CD4-positive, alpha-beta T cell treated with Interleukin-2 at 100 ng/mL for 4 hours (primary cell): Measurements from ENCODE around the gene PAPSS2.

Experiments
- DNase-seq: peaks from one replicate; pipeline ENCODE4 v3.0.0-alpha.2; 2020; ENCODE audit warnings: low spot score

The PAPSS2 gene

DNA sequence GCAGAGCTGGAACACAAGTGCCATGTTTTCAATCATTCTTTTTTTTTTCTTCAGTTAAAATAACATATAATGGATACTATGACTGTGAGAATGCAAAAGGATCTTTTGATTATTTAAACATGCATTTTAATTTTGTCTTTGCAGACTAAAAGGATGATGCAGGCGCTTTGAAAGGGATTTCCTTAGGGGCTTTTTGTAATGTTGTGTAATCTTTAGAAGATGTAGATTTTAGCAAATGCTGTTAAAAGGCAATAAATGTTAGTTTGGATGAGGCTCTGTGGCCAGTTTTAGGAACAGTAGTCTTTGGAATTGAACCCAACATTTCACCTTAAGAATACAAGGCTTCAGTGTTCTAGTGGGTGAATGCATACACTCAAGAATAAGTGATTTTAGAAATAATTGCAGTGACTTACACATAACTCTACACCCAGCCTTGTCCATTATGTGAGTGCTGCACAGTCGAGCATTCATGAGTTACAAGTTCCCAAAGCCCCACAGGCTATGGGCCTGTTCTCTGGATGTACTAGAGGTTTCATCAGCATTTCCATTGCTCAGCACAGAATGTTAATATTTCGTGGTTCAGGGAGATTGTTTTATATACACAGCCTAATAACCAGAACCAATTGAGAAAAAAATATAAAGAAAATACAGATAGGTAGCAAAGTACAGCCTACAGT is 11.6 kb downstream of the PAPSS2 start:
- DNase-seq, result no peak

- DNase-seq, result no peak
These were observed 12.9 kb downstream of the PAPSS2 start for GRCh38 chr10:87672551-87672950.

GRCh38 chr10:87674943-87675342 is 15.3 kb downstream of the PAPSS2 start:
- DNase-seq, result no peak

DNA sequence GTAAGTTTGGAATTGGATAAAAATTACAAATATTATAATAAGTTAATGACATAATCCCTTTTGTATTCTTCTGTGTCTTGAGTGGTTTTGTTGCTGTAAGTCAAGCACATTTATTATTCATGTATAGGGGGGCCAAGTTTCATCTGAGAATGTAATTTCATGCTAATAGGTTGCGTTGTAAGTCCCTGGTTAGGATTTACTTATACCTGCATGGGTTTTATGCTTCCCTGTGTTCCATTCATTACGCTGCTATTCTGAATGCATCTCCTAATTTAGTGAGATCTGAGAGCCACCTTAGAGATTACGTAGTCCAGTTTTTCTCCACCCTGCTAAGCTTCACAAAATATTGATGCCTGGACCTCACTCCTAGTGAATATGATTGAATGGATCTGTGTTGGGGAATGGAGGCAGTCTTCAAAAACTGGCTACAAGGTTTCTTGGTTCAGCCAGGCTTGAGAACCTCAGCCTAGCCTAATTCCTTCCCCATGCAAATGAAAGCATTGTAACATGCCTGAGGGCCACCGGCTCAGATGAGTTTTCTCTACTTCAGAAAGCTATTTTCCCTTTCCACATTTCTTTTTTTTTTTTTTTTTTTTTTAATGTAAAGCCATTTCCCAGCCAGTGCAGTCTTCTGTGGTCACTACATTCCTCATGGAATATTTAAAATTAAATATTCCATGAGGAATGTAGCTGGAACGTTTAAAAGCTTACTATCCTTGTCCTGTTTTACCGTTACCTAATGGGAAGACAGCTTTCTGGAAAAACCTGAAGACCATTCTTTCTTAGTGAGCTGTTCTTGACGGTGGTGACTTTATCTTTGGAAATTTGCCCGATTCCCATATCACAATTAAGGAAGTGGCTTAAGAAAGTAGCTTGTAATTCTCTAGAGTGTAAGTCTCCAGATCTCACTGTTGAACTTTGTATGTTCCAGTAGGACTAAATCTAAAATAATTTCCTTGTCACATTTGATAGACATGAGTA is 16.0 kb downstream of the PAPSS2 start:
- no peak for DNase-seq

DNA sequence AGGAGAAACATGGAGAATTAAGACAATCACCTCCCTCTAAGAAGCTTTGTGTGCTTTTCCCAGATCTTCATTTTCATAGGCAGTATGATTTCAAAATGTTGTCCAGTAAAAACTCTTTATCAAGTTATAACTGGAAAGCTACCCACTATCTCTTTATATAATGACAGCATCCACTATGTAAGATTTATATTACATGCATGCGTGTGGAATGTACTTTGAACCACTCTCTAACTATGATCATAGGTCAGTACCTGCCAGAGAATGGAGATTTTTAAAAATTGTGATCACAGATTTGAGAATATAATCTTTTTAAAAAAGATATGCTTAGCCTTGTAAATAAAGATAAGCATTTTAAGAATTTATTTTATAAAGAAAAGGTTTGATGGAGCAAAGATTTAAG is 17.9 kb downstream of the PAPSS2 start:
- DNase-seq, result no peak

GRCh38 chr10:87678302-87678701 is 18.6 kb downstream of the PAPSS2 start:
- no peak for DNase-seq

DNA sequence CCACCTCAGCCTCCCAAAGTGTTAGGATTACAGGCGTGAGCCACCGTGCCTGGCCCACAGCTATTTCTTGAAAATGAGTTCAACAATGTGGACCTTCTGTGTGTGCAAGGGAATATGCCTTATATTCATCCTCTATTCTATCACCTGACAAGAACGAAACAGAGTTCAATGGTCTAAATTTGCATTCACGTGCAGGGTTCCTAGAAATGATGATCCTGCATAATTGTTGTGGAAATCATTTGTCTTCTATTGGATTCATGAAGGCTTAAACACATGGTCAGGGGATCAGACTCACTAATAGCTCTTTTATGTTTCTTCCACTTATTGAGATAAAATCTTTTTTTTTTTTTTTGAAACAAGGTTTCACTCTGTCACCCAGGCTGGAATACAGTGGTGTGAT is 23.7 kb downstream of the PAPSS2 start:
- no peak for DNase-seq

DNA sequence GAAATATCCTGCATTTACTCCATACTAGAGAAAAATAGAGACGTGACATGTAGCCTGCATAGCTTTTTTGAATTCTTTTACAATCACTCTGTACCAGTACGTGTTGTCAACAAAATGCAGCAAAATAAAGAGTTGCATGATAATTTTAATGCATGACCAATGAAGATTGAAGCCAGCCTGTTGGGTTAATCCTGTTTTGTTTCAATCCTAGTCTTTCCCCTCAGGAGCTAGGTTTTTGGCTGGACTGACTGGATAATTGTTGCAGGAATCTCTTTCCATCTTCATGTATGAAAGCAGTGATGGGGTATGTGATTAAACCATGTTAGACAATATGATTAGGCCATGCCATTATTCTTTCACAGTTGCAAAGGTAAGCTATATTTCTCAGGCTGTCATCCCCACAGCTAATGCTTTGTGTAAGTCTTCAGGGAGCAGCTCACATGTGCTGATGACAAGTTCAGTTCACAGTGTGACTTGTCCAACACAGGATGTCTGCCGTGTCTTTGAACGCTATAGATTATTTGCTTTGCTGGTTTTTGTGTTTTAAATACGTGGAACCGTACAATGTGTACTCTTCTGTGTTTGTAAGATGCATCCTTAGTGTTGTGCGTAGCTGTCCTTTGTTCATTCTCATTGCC is 24.4 kb downstream of the PAPSS2 start:
- no peak for DNase-seq

- DNase-seq, result no peak
These were observed 26.3 kb downstream of the PAPSS2 start for GRCh38 chr10:87685832-87686574.

GRCh38 chr10:87691506-87692070 is 31.9 kb downstream of the PAPSS2 start:
- no peak for DNase-seq

DNA sequence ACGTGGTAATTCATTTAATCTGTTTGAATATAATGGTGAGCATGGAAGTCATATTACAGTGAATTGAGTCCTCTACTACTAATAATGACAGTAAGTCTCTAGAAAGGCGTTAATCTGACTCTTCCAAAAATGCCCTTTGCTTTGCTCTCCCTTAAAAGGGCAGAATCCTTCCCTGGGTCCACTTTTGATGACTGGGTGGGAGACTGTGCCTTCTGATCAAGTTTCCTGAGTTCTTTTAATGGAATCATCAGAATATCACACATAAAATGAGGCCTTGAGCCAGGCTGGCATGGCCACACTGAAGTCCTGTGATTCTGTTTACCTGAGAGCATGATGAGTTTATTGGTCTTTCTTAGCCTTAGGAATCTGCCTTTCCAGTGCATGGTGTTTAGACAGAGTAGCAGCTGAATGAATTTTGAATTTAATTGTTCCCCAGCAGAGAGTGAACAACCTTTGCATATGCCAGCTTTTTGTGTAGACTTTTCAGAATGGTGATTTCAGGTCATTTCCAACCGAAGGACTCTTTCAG is 33.3 kb downstream of the PAPSS2 start:
- DNase-seq, result no peak

DNA sequence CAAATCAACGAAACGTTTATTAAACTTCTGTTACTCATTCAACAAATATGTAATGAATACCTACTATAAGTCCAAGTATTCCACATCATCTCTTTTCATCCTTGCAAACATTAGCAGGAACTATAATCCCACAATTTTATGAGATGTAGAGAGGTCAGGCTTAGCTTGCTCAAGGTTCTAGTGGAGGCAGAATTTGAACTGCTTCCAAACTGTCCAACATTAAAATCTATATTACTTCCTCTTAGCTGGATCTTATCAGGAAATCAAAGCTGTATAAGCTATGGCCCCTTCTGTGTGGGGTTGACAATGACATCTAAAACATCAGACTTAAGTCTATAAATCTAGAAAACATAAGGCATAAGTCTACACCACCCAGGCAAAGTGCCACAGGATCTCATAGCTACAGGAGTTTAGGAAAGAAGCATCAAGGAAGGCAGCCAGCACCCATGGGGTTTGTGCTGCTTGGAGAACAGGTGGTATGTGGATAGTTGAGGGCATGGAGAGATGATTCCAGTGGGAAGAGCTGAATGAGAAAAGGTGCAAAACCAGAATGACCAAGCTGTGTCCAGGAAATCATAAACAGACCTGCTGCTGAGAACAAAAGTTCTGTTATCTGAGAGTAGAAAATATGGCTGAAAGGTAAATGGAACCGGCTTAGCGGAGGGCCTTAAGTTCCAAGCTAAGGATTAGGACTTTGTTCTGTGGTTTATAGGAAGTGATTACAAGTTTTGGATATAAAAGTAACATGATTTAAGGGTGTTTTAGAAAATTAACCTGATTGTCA is 34.5 kb downstream of the PAPSS2 start:
- no peak for DNase-seq

DNA sequence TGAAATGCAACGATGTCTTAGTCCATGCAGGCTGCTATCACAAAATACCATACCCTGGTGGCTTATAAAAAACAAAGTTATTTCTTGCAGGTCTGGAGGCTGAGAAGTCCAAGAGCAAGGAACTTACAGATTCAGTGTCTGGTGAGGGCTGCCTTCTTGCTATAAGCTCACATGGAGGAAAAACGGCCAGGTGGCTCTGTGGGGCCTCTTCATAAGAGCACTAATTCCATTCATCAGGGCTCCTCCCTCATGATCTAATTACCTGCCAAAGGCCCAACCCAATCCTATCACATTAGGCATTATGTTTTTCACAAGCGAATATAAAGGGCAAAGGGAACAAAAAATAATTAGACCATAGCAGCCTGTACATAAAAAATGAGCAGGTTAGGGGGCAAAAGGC is 35.4 kb downstream of the PAPSS2 start:
- DNase-seq, result no peak

DNA sequence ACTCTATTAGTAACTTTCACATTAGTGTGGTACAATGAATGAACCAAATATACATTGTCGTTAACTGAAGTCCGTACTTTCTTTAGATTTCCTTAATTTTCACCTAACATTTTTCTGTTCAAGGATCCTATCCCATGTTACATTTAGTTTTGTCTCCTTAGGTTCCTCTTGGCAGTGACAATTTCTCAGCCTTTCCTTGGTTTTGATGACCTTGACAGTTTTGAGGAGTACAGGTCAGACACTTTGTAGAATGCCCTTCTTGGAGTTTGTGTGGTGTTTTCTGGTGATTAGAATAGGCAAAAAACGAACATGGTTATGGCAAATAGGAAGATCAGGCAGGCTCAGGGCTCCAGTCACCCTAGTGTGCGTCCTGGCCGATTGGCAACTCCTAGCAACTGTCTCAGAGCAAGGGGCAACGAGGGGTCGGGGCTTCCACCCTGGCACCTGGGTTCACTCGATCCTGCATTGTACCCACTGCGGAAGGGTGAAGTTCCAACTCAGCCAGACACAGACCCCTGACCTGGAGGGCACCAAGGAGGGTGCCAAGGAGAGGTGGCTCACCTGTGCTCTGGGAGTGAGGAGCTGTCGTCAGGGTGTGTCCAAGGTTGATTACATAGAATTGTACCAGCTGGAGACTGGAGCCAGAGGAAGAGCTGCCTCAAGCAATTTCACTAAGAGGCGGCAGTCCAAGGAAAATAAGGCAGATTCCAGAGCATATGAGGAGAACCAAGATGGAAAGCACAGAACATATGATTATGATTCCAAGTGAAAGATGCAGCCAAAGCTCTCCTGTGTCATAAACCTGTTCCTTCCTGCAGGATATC is 37.5 kb downstream of the PAPSS2 start:
- DNase-seq, result no peak

GRCh38 chr10:87700031-87700796 is 40.5 kb downstream of the PAPSS2 start:
- no peak for DNase-seq

DNA sequence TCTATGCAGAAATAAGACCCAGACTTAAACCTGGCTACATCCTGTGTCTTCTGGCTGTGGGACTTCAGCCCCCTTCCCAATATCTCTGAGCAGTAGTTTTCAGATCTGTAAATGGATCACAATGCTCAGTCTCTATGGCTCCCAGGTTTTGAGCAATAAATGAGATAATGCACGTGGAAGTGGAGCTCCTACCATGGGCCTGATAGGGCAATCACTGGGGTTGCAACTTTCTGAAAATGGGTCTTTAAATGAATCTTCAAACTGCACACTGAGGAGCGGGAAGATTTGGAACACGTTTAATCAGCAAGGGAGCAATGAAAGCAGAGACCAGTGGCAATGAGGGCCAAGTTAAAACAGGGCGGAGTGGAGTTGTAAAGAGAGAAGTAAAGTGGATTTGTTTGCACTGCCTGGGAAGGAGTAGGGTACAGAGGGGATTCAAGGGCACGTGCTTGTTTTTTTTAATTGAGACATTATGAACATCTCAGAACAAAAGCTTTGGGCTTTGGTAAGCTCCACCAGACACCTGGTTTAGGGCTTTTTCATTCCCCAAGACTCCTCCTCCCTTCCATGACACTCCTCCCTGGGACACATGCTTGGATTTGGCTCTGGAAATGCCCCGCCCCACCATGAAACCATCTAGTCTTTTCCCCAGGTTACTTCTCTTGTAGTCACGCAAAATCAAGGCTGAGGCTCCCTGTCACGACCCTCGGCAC is 42.7 kb downstream of the PAPSS2 start:
- no peak for DNase-seq

DNA sequence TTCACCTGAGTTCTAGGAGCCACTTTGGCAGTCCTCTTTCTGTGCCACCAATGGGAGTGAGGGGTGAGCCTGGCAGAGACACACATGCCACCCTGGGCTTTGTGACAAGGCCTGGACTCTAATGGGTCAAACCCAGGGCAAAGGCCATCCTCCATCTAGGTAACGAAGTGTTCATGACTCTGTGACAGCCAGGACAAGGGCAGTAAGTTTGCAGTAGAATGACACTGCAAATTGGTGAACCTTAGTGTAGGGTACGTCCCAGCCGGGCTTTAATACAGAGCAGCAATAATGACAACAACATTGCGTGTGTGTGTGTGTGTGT is 43.3 kb downstream of the PAPSS2 start:
- DNase-seq, result no peak

- no peak for DNase-seq
These were observed 44.1 kb downstream of the PAPSS2 start for GRCh38 chr10:87703771-87704170.

DNA sequence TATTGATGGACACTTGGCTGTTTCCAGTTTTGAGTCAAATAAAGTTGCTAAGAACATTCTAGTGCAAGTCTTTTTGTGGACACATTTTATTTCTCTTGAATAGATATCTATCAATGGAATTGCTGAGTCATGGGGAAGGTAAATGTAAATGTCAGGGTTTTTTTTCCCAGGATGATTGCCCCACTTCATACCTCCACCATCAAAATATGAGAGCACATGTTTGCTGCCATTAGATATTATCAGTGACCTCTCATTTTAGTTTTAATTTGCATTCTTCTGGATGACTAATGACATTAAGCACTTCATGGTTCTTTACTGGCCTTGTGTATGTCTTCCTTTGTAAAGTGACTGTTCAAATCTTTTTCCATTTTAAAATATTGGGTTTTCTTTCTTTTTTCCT is 45.7 kb downstream of the PAPSS2 start:
- DNase-seq, result no peak
